HG02840 (cell line): ENCODE data around the gene GTF3C1.
"Not testable (repeated sequence)": the region's sequence is repeated elsewhere in the genome, so short reads cannot be mapped to it uniquely, and the experiment has no call there.

Source experiments
- ATAC-seq: cut with Tn5 transposase; IDR thresholded peaks from one replicate; pipeline ENCODE4 v1.9.1; 2021; ENCODE audit warnings: mild to moderate bottlenecking, moderate library complexity, moderate number of reproducible peaks; ENCODE audit not compliant: unreplicated experiment, low FRiP score

Gene GTF3C1

GRCh38 chr16:27470567-27471431 is 78.9 kb downstream of the GTF3C1 start:
- ATAC-seq, result no peak

DNA sequence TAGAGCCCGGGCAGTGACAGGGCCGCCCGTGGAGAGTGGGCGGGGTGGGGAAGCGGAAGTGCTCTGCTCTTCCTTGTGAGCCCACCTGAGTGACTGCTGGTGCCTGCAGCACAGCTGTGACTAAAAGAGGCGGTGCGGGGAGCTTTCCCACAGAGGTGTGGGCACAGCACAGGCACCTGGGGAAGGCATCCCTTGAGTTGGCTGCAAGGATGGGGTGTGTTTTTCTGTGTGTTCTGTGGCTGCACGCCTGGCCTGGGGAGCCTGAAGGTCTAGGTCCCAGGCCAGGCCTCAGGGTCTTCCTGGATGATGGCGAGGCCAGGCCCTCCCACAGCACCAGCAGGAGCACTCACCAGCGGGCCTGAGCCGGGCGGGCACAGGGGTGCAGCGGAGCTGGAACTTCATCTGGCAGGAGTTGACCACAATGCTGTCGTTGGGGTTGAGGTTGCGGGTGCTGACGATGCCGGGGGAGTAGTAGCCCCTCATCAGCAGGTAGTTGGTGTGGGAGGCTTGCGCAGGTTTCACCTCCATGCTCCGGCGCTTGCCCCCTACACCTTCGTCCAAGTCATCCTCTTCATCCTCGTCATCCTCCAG is 80.7 kb downstream of the GTF3C1 start:
- ATAC-seq, result no peak

DNA sequence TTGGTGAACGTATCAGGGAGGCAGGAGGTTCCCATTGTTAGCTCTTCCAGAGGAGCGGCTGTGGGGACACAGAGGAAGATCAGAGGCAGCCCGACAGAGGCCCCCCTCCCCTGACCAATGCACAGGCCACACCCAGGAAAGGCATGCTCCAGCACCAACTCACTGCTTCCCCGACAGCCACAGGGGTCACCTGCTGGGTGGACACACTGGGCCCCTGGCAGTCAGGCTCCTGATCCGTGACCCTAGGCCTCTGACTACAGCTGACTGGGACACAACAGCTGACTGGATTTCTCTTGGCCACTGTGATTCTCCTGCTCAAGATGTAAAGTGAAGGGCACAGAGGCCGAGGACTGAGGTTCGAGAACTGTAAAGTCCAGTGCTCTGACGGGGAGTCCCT is 84.2 kb downstream of the GTF3C1 start:
- ATAC-seq, result no peak

- ATAC-seq, result no peak
These were observed 84.9 kb downstream of the GTF3C1 start for GRCh38 chr16:27464626-27465482.

DNA sequence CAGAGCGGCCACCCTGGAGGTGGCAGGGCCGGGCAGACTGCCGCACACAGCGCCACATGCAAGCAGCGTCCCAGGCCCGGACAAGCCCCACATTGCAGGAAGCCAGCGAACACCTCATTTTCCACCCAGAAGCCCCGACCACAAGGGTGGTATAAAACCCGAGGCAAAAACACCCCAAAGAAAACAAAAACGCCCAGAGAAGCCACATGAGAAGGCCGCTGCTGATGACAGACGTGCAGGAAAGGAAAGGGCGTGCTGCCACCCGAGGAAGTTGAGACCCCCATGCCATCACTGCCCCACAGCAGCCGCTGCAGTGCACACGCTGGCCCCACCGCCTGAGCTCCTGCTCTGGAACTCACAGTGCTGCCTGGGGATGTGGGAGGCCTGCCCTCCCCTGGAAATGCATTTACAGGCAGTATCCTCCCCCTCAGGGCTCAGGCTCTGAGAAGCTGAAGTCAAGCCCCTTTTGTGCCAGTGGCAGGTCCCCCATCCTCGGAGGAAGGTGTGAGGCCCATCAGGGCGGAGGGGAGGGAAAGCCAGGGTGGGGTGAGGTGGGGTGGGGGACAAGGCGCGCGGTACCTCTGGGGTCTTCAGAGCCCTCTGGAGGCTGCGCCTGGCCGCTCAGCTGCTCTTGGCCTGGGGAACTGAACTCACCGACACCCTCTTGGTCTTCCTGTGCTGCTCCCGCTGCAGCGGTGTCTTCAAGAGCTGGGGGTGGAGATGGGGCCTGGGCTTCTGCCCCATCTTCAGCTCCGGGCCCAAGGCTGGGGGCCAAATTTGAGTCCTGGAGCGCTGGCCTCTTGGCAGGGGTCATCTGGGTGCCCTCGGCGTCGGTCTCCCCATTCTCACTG is 85.7 kb downstream of the GTF3C1 start:
- no peak for ATAC-seq

GRCh38 chr16:27462846-27463682 is 86.6 kb downstream of the GTF3C1 start:
- no peak for ATAC-seq

GRCh38 chr16:27462200-27462845 is 87.4 kb downstream of the GTF3C1 start:
- ATAC-seq, result no peak

DNA sequence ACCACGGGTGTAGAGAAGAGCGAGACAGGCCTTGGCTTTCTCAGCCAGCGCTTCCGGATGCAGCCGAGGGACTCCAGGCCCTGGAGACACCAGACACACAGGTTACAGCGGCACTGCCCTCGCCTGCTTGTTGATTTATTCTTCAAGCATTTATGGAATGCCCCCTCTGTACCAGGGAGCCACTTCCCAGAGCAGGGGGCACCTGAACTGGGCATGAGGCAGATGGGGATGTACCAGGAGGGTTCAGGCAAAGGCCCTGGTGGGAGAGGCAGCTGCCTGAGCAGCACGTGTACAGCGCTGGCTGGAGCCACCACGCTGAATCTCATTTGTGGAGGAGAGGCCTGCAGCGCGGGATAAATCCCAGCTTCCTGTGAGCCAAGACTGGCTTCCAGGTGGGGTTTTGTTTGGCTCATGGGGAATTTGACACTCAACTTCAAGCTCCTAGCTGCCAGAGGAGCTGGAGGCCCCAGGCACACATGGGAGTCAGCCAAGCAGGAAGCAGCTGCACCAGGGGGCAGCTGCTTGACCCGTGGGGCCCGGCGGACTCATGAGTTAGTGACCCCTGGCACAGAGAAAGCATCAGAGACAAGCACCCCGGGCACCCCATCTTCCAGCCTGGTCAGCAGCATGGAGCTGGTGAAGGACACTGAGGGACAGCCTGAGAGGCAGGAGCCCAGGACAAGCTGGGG is 88.1 kb downstream of the GTF3C1 start:
- no peak for ATAC-seq

DNA sequence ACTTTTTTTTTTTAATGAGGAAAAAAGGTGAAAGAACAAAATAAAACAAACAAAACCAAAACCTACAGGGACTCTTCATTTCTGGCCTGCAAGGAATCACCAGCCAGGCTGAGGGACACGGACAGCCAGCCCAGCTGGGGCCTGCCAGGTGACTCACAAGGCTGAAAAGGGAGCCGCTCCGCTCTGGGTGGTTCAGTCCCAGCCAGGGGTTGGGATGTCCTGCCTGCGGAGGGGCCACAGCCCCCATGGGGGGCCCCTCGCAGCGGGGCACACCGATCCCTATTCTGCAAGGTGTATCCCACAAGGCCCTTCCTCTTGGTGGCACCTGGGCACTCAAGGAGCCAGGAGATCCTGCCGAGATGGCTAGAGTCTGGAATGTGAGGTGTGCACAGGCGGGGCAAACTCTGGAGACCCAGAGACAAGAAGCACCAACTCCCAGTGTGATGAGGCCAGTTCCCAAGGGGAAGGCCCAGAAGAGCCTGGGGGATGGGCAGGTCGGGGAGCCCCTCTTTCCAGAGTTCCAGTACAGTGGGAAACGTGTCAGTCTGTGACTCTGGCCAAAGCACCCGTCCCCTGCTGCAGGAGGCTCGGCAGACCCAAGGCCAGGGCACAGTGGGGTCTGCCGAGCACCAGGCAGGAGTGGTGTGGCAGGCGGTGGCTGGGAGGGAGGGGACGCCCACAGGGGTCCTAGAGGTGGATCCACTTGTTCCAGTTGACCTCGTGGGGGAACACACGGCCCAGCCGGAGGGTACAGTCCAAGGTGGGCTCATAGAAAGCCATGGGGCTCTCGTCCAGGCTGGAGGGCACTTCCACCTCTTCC is 88.8 kb downstream of the GTF3C1 start:
- no peak for ATAC-seq

GRCh38 chr16:27460213-27460612 is 89.5 kb downstream of the GTF3C1 start:
- ATAC-seq, result no peak

DNA sequence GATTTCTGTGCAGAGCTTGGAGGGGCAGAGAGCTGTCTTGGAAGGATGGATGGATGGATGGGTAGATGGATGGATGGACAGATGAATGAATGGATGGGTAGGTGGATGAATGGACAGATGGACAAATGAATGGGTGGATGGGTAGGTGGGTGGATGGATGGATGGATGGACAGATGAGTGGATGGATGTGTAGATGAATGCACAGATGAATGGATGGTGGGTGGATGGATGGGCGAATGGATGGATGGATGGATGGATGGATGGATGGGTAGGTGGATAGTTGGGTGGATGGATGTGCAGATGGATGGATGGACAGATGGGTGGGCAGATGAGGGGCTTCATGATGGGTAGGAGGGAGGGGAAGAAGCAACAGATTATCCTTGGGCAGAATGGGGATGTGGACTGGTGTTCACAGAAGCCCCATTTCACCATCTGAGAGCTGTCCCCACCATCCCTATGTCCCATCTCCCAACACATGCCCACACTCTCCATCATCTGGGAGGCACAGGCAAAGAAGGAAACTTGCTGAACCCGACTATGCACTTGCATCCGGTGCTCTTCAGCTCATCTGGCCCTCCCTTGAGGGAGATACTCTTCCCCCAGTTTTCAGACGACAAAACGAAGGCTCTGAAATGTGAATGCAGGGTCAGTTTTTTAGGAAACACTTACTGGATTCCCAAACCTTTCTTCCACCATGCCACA is 90.6 kb downstream of the GTF3C1 start:
- no peak for ATAC-seq

- no peak for ATAC-seq
These were observed 91.5 kb downstream of the GTF3C1 start for GRCh38 chr16:27458258-27458657.

DNA sequence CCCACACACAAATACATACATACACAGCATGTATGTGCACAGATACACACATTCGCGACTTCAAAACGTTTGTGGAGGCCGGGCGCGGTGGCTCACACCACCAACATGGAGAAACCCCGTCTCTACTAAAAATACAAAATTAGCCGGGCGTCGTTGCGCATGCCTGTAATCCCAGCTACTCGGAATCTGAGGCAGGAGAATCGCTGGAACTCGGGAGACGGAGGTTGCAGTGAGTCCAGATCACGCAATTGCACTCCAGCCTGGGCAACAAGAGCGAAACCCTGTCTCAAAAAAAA is 92.2 kb downstream of the GTF3C1 start:
- ATAC-seq, result not testable (repeated sequence)

DNA sequence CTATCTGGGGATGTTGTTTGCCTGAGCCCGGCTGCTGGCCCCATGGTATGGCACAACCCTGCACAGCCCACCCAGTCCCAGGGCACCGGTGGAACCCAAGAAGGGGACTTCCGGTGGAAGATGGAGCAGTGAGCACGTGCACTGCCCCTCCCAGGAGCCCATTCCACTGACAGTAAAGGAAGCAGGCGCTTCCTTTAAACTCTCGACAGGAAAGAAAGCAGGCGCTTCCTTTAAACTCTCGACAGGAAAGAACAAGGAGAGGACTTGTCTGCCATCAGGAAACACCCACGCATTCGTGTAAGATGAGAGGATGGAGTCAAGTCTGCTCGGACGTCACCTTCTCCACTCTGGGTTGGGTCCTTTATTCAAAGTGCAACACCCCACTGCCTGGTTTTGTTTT is 94.0 kb downstream of the GTF3C1 start:
- ATAC-seq, result no peak

DNA sequence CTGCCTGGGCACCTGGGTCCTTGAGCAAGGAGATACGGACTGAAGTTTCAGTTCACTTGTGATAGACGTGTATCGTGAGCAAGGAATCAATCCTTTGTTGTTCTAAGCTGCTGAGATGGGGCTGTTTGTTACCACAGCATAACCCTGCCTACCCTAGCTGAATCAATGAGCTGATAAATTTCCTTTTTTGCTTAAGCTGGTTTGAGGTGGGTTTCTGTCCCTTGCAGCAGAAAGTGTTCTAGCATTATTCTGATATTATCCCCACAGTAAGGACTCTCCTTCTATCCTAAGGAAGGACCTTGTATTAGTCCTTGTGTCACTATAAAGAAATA is 96.3 kb downstream of the GTF3C1 start:
- ATAC-seq, result no peak

GRCh38 chr16:27452569-27453493 is 96.9 kb downstream of the GTF3C1 start:
- ATAC-seq, result no peak
